ENCODE measurements around the gene VPS13D. TPM values are rescaled to one million over a fixed set of nuclear protein-coding genes. Genes with fewer than 3 reads are reported as not detected.

The VPS13D gene
- total RNA-seq, 4 donors from 2014 or later: 94.4 to 472 (median 163) TPM

DNA sequence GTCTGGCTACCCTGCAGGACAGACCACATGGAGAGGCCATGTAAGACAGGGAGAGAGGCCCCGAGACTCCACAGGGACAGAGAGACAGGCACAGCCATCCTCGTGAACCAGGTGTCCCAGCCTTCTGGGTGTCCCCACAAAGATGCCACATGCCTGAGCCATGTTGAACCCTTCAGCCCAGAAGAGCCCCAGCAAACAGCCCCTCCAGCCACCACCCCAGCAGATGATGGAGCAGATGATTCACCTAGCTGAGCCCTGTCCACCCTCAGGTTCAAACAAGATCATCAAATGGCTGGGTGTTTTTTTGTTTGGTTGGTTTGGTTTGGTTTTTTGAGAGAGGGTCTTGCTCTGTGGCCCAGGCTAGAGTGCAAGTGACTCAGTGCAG, 309.5 kb downstream of the VPS13D start:
- peak overlapping the region; percentile 7 for H3K27ac ChIP-seq
- no peak for TF ChIP-seq POLR2A (IDR thresholded peaks at IDR 0.05)
- TF ChIP-seq, protein P1, sequence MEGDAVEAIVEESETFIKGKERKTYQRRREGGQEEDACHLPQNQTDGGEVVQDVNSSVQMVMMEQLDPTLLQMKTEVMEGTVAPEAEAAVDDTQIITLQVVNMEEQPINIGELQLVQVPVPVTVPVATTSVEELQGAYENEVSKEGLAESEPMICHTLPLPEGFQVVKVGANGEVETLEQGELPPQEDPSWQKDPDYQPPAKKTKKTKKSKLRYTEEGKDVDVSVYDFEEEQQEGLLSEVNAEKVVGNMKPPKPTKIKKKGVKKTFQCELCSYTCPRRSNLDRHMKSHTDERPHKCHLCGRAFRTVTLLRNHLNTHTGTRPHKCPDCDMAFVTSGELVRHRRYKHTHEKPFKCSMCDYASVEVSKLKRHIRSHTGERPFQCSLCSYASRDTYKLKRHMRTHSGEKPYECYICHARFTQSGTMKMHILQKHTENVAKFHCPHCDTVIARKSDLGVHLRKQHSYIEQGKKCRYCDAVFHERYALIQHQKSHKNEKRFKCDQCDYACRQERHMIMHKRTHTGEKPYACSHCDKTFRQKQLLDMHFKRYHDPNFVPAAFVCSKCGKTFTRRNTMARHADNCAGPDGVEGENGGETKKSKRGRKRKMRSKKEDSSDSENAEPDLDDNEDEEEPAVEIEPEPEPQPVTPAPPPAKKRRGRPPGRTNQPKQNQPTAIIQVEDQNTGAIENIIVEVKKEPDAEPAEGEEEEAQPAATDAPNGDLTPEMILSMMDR (IDR thresholded peaks at IDR 0.05): no peak
- TF ChIP-seq EP300 (IDR thresholded peaks at IDR 0.05): no peak
- no peak for TF ChIP-seq POLR2AphosphoS5 (IDR thresholded peaks at IDR 0.05)
- H3K9me3 ChIP-seq: peaks cover 3% of the 10 kb centered on the region
- H3K36me3 ChIP-seq: no peaks in the 10 kb centered on the region
- no peaks in the 10 kb centered on the region for H3K27me3 ChIP-seq
- no CpG with 5 or more reads among the region's 2 CpGs for WGBS
- DNase-seq (ENCODE audit: low spot score in 2 of 2): no peak
- no peak overlapping the region for H3K4me3 ChIP-seq
- H3K4me1 ChIP-seq: peaks cover 19% of the 10 kb centered on the region

DNA sequence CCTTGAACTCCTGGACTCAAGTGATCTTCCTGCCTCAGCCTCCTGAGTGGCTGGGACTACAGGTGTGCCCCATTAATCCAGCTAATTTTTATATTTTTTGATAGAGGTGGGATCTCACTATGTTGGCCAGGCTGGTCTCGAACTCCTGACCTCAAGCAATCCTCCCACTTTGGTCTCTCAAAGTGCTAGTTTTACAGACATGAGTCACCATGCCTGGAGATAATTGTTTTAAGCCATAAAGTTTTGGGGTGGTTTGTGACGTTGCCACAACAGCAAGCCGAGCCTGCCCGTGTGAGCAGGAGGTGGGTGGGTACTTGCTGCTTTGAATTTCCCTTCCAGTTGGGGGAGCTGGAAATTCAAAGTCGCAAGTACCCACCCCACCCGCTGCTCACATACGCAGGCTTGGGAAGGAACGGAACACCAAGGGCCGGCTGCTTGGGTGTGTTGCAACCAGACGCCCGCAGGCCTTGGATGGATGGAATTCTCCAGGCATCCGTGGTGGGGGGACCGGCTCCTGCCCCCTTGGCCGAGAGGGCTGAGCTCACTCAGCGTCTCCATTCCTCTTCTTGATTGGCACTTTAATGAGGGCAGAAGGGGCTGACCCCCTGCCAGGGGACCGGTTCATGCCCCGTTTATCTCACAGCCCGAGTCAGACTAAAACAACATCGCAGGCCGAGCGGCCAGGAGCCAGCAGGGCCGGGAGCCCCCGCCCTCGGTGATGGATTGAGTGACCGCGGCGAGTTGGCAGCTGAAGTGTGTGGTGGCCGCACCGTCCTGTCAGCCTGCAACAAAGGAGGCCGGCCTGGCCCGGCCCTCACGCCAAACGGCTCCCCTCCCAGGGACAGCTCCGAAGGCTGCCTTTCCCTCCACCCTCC, 310.1 kb downstream of the VPS13D start:
- DNase-seq (ENCODE audit: low spot score in 2 of 2): peak; percentile 91 to 94
- H3K36me3 ChIP-seq: no peaks in the 10 kb centered on the region
- peaks cover 19% of the 10 kb centered on the region for H3K4me1 ChIP-seq
- WGBS: 64% methylated on average over 11 of the region's 34 CpGs
- TF ChIP-seq POLR2AphosphoS5 (IDR thresholded peaks at IDR 0.05): peak in 1 of 3 donors; percentile 8
- TF ChIP-seq EP300 (IDR thresholded peaks at IDR 0.05): peak; percentile 88
- TF ChIP-seq POLR2A (IDR thresholded peaks at IDR 0.05): no peak
- H3K9me3 ChIP-seq: peaks cover 3% of the 10 kb centered on the region
- no peaks in the 10 kb centered on the region for H3K27me3 ChIP-seq
- no peak overlapping the region for H3K4me3 ChIP-seq
- peak overlapping the region; percentile 7 for H3K27ac ChIP-seq

DNA sequence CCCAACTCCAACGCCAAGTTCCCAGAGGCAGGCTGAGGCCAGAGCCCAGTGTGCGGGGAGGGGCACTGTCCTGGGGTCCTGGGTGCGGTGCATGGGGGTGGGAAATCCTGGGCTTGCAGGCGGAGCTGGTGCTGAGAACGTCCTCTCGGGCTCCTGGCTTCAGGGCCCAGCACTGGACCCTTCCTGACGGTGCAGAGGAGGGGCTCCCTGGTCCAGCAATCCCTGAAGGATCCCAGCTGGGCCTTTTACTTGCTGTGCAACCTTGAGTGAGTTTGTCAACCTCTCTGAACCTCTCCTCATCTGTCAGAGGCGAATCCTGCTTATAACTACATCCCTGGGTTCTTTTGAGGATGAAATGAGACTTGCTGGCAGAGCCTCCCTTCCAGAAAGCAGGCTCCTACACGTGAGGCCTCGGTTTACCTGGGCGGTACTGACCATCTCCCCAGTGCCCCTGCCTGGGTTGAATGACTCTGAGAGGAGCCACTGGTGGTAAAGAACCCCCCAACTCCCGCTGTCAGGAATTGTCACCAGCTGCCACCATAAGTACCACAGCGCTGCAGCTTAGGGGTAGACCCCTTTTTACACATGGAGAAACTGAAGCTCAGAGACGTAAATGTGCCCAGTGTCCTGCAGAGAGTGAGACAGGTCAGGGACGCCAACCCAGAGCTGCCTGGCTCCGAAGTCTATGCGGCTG, 310.9 kb downstream of the VPS13D start:
- H3K9me3 ChIP-seq: peaks cover 3% of the 10 kb centered on the region
- TF ChIP-seq POLR2AphosphoS5 (IDR thresholded peaks at IDR 0.05) (no peak), POLR2A (IDR thresholded peaks at IDR 0.05) (no peak), EP300 (IDR thresholded peaks at IDR 0.05) (no peak)
- TF ChIP-seq, protein P1 (IDR thresholded peaks at IDR 0.05): no peak
- H3K27ac ChIP-seq: peak overlapping the region; percentile 7
- peaks cover 19% of the 10 kb centered on the region for H3K4me1 ChIP-seq
- no peaks in the 10 kb centered on the region for H3K36me3 ChIP-seq
- no peak for DNase-seq (ENCODE audit: low spot score in 2 of 2)
- 77% methylated on average over 4 of the region's 17 CpGs for WGBS
- H3K4me3 ChIP-seq: no peak overlapping the region
- no peaks in the 10 kb centered on the region for H3K27me3 ChIP-seq

DNA sequence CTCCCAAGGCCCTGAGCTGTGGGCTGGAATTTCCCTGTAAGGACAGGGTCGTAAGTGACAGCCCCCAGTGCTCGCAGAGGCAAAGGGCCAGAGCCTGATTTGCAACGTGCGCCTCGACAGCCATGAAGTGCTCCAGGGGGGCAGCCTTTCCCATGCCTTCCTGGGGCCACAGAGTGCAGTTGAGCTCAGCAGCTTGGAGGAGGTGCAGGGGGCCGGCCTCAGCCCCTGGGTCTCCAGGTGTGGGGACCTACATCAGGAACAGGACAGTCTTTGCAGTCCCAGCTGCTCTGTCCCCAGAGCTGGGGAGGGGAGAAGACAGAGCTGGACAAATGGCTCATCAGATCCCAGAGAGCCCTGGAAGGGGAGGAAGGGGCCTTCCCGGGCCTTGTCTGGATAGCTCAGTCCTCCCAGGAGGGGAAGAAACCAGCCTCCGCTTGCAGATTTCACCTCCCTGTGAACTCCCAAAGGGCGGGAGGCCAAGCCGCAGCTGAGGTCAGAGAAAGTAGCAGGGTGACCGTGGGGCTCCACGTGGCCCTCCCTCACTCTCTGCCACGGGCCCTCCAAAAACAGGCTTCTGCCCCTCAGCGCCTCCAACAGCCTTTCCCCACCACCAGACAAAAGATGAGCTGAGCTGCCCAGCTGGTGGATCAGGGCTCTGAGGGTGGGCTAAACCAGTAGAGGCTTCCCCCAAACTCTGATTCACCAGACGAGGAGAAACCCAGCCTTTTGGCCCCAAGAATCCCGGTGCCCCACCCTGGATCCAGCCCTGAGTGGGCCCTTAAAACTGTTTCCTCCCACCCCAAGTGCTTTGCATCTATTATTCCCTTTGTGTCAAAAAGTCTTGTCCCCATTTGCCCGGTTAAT, 311.7 kb downstream of the VPS13D start:
- DNase-seq (ENCODE audit: low spot score in 2 of 2): no peak
- peaks cover 23% of the 10 kb centered on the region for H3K4me1 ChIP-seq
- H3K4me3 ChIP-seq: no peak overlapping the region
- TF ChIP-seq POLR2A (IDR thresholded peaks at IDR 0.05): no peak
- TF ChIP-seq EP300 (IDR thresholded peaks at IDR 0.05): no peak
- TF ChIP-seq, protein P1 (IDR thresholded peaks at IDR 0.05): no peak
- no peak for TF ChIP-seq POLR2AphosphoS5 (IDR thresholded peaks at IDR 0.05)
- H3K36me3 ChIP-seq: no peaks in the 10 kb centered on the region
- peak overlapping the region; percentile 7 for H3K27ac ChIP-seq
- no peaks in the 10 kb centered on the region for H3K27me3 ChIP-seq
- H3K9me3 ChIP-seq: no peaks in the 10 kb centered on the region
- 62% methylated on average over 11 of the region's 17 CpGs for WGBS

DNA sequence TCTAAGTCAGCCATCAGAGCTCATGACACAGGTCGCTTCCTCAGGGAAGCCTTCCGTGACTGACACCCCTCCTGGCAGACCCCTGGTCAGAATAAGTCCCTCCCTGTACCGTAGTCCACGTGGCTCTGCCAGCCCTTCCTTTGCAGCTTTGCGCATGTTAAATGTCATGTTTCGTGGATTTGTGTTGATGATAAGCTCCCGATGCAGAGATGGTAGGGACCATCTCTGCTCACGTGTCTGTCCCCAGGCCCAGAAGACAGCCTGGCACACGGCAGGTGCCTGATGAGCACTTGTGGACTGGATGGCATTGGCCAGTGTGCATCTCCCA, 312.3 kb downstream of the VPS13D start:
- TF ChIP-seq POLR2A (IDR thresholded peaks at IDR 0.05): no peak
- TF ChIP-seq, protein P1 (IDR thresholded peaks at IDR 0.05): no peak
- no peak for TF ChIP-seq EP300 (IDR thresholded peaks at IDR 0.05)
- no peak for TF ChIP-seq POLR2AphosphoS5 (IDR thresholded peaks at IDR 0.05)
- 93% methylated on average over 9 of the region's 9 CpGs for WGBS
- Histone ChIP-seq H3K9me3 (no peaks in the 10 kb centered on the region), H3K4me1 (peaks cover 29% of the 10 kb centered on the region), H3K27ac (no peak overlapping the region), H3K4me3 (no peak overlapping the region), H3K27me3 (no peaks in the 10 kb centered on the region), H3K36me3 (no peaks in the 10 kb centered on the region)
- DNase-seq (ENCODE audit: low spot score in 2 of 2): no peak
